SU-DHL-6 (cell line): ENCODE data around the gene PRKCE.

Experiments
- CTCF ChIP-seq: fragments of 200-600 bp; sonication (generic); IDR thresholded peaks from one replicate; pipeline ENCODE4 v1.5.1; 2017; ENCODE audit warnings: antibody characterized with exemption, mild to moderate bottlenecking, low read length, moderate library complexity; ENCODE audit not compliant: insufficient read depth, poor library complexity, severe bottlenecking
- EZH2phosphoT487 ChIP-seq: fragments of 200-600 bp; sonication (generic), shearing (Covaris generic); conservative IDR thresholded peaks from 2 replicates; pipeline ENCODE4 v1.6.1; 2018; ENCODE audit warnings: mild to moderate bottlenecking, antibody characterized with exemption, low read length, moderate library complexity, mixed read lengths

DNA sequence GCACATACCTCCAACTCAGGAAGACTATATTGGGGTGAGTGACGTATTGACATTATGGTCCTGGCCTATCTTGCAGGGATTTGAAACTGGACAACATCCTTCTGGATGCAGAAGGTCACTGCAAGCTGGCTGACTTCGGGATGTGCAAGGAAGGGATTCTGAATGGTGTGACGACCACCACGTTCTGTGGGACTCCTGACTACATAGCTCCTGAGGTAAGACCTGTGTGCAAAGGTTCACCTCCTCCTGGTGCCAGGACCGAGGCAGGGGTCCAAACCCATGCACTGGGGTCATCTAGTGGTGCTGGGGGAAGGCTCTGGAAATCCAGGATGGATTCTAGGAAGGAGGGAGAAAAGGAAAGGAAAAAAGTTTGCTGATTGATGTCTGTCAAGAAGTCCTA, 493.5 kb downstream of the PRKCE start:
- TF ChIP-seq EZH2phosphoT487 (no peak), CTCF (no peak)
